ENCODE data around the gene POU5F1. TPM values are rescaled to one million over a fixed set of nuclear protein-coding genes. Genes with fewer than 3 reads are reported as not detected.
"Not testable (repeated sequence)": the region's sequence is repeated elsewhere in the genome, so short reads cannot be mapped to it uniquely, and the experiment has no call there.

Gene POU5F1
- total RNA-seq, 2 experiments from 2014 or later: 0.44 to 0.86 TPM

GRCh38 chr6:31171931-31172905 lies 1.7 kb upstream of the POU5F1 start:
- BruUV-seq (replicated peaks): no TSS peak
- no peak for DNase-seq (ENCODE audit: low spot score)
- Histone ChIP-seq H3K79me2 (ENCODE audit: insufficient read depth, low read depth, low read length) (no peaks in the 10 kb centered on the region), H4K20me1 (ENCODE audit: insufficient read depth, low read length) (no peaks in the 10 kb centered on the region), H3K9me3 (ENCODE audit: low read length) (no peaks in the 10 kb centered on the region), H3K36me3 (ENCODE audit: insufficient read depth, low read length) (no peaks in the 10 kb centered on the region), H3K4me2 (ENCODE audit: low read length) (no peak overlapping the region), H3K27ac (ENCODE audit: low read depth, low read length, poor library complexity, severe bottlenecking) (no peak overlapping the region), H3K4me1 (ENCODE audit: insufficient read depth, low read length, poor library complexity, severe bottlenecking) (no peaks in the 10 kb centered on the region), H3K9me2 (ENCODE audit: insufficient read depth, low read length) (no peaks in the 10 kb centered on the region), H2AFZ (ENCODE audit: low read length) (no peak overlapping the region), H3K4me3 (ENCODE audit: low read depth, low read length, poor library complexity, severe bottlenecking) (no peak overlapping the region)
- ChIA-PET CTCF (ENCODE audit: unreplicated experiment) (no interaction called here), POLR2A (interaction anchor here (0.6 kb wide), 1 partner anchor 192 kb away, joined by 4 read pairs; no protein-coding TSS in a partner anchor)
- intact Hi-C loops (cut with micrococcal nuclease; ENCODE audit: unreplicated experiment): no loop called here
- no peak for TF ChIP-seq EZH2phosphoT487 (IDR thresholded peaks at IDR 0.05; ENCODE audit: borderline replicate concordance, low read depth, low read length)
- no peak for TF ChIP-seq CTCF (conservative IDR thresholded peaks at IDR 0.05; ENCODE audit: low read length)

GRCh38 chr6:31170987-31171671 lies 647 bp upstream of the POU5F1 start:
- Histone ChIP-seq H3K36me3 (ENCODE audit: insufficient read depth, low read length) (no peaks in the 10 kb centered on the region), H3K4me3 (ENCODE audit: low read depth, low read length, poor library complexity, severe bottlenecking) (no peak overlapping the region), H4K20me1 (ENCODE audit: insufficient read depth, low read length) (no peaks in the 10 kb centered on the region), H2AFZ (ENCODE audit: low read length) (no peak overlapping the region), H3K79me2 (ENCODE audit: insufficient read depth, low read depth, low read length) (no peaks in the 10 kb centered on the region), H3K9me2 (ENCODE audit: insufficient read depth, low read length) (no peaks in the 10 kb centered on the region), H3K27ac (ENCODE audit: low read depth, low read length, poor library complexity, severe bottlenecking) (no peak overlapping the region), H3K4me2 (ENCODE audit: low read length) (no peak overlapping the region), H3K9me3 (ENCODE audit: low read length) (no peaks in the 10 kb centered on the region), H3K4me1 (ENCODE audit: insufficient read depth, low read length, poor library complexity, severe bottlenecking) (no peaks in the 10 kb centered on the region)
- intact Hi-C loops (cut with micrococcal nuclease; ENCODE audit: unreplicated experiment): no loop called here
- no peak for DNase-seq (ENCODE audit: low spot score)
- ChIA-PET POLR2A (no interaction called here), CTCF (ENCODE audit: unreplicated experiment) (no interaction called here)
- BruUV-seq (replicated peaks): no TSS peak
- TF ChIP-seq CTCF (conservative IDR thresholded peaks at IDR 0.05; ENCODE audit: low read length) (no peak), EZH2phosphoT487 (IDR thresholded peaks at IDR 0.05; ENCODE audit: borderline replicate concordance, low read depth, low read length) (no peak)

- H3K4me3 ChIP-seq (ENCODE audit: low read depth, low read length, poor library complexity, severe bottlenecking); H3K79me2 ChIP-seq (ENCODE audit: insufficient read depth, low read depth, low read length); BruUV-seq (replicated peaks); DNase-seq (ENCODE audit: low spot score); intact Hi-C loops (cut with micrococcal nuclease; ENCODE audit: unreplicated experiment); H3K9me2 ChIP-seq (ENCODE audit: insufficient read depth, low read length); H3K4me1 ChIP-seq (ENCODE audit: insufficient read depth, low read length, poor library complexity, severe bottlenecking); H2AFZ ChIP-seq (ENCODE audit: low read length); H3K36me3 ChIP-seq (ENCODE audit: insufficient read depth, low read length); H3K27ac ChIP-seq (ENCODE audit: low read depth, low read length, poor library complexity, severe bottlenecking); H4K20me1 ChIP-seq (ENCODE audit: insufficient read depth, low read length); H3K4me2 ChIP-seq (ENCODE audit: low read length); H3K9me3 ChIP-seq (ENCODE audit: low read length); POLR2A ChIA-PET; CTCF ChIA-PET (ENCODE audit: unreplicated experiment): not testable (repeated sequence)
Measured at GRCh38 chr6:31169858-31170599, 453 bp downstream of the POU5F1 start.

Data from OCI-LY7 (cell line).